ENCODE measurements around the gene ATP2A3. TPM values are rescaled to one million over a fixed set of nuclear protein-coding genes. Genes with fewer than 3 reads are reported as not detected.

Gene ATP2A3
- total RNA-seq, 3 donors from 2014 or later = 2.6 to 15.1 (median 9.8) TPM

DNA sequence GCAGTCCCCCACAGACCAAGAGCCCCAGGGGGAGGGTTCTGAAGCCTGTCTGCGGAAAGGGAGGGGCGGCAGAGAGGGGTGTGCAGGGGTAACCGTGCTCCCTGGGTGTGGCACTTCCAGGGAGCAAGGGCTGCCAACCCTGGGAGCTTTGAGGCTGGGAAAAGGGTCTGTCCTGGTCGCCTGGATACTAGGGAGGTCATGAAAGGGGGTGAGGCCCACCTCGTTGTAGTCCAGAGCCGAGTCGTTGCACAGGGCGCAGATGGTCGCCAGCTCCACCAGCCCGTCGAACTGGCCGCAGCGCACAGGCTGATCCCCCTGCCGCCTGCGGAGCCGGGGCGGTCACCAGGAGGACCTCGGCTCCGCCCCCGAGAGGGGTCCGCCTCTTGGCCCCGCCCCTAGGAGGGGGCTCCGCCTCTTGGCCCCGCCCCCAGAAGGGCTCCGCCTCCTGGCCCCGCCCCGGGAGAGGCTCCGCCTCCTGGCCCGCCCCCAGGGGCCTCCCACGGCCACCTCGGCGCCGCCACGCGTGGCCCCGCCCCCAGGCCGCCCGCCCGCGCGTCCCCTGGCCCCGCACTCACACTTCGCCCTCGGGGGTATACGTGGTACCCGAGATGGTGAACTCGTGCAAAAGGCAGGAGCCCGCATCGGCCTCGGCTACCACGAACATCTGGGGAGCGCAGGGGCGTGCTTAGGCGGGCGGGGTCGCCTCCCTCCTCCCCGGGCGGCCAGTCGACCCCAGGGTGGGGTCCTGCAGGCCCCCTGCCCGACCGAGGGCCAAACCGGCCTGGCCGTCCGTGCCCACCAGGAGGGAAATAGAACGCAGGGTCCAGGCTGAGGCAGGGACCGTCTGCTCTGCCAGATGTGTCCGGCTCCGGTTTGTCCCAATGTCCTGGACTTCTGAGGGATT is 19.5 kb downstream of the ATP2A3 start:
- Histone ChIP-seq H3K4me1 (no peaks in the 10 kb centered on the region), H3K9me3 (no peaks in the 10 kb centered on the region), H3K4me3 (peak overlapping the region; percentile 26 to 57 (median 29)), H3K27me3 (no peaks in the 10 kb centered on the region), H3K27ac (no peak overlapping the region), H3K36me3 (no peaks in the 10 kb centered on the region)
- no peak for DNase-seq (ENCODE audit: low spot score in 2 of 2)
- intact Hi-C loops (cut with DNase I; ENCODE audit: low total_unique reads) = no loop called here
- TF ChIP-seq POLR2AphosphoS5 (IDR thresholded peaks at IDR 0.05) (no peak), POLR2A (IDR thresholded peaks at IDR 0.05) (no peak)
- TF ChIP-seq, protein P1, sequence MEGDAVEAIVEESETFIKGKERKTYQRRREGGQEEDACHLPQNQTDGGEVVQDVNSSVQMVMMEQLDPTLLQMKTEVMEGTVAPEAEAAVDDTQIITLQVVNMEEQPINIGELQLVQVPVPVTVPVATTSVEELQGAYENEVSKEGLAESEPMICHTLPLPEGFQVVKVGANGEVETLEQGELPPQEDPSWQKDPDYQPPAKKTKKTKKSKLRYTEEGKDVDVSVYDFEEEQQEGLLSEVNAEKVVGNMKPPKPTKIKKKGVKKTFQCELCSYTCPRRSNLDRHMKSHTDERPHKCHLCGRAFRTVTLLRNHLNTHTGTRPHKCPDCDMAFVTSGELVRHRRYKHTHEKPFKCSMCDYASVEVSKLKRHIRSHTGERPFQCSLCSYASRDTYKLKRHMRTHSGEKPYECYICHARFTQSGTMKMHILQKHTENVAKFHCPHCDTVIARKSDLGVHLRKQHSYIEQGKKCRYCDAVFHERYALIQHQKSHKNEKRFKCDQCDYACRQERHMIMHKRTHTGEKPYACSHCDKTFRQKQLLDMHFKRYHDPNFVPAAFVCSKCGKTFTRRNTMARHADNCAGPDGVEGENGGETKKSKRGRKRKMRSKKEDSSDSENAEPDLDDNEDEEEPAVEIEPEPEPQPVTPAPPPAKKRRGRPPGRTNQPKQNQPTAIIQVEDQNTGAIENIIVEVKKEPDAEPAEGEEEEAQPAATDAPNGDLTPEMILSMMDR (IDR thresholded peaks at IDR 0.05) = no peak

DNA sequence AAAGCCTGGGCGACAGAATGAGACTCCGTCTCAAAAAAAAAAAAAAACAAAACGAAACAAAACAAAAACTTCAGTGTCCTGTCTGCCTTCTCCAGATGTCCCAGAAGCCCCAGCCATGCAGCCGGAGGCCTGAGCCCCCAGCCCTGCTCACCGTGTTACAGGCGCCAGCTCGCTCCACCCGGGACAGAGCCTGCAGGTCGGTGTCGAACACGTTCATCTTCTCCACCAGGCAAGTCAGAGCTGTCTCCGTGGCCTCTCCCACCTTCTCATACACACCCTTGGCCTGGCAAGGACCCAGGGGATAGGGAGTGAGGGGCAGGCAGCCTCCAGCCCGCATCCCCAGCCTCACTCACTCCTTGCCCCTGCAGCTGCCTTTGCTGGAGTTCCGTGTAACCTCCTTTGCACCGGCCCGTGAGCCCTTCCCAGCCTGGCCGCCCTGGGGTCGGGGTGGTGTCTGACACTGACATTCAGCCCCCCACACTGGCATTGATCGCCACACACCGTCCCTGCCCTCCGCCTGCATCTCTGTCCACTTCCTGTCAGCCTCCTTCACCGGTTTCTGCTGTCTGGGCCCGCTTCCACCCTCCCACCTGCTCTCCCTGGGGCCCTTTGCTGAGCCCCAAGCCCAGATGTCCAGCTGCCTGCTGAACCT is 20.9 kb downstream of the ATP2A3 start:
- no peak for DNase-seq (ENCODE audit: low spot score in 2 of 2)
- no peak for TF ChIP-seq POLR2A (IDR thresholded peaks at IDR 0.05)
- TF ChIP-seq, protein P1 (IDR thresholded peaks at IDR 0.05) = no peak
- no peak for TF ChIP-seq POLR2AphosphoS5 (IDR thresholded peaks at IDR 0.05)
- Histone ChIP-seq H3K9me3 (no peaks in the 10 kb centered on the region), H3K4me3 (no peak overlapping the region), H3K27me3 (no peaks in the 10 kb centered on the region), H3K27ac (no peak overlapping the region), H3K4me1 (no peaks in the 10 kb centered on the region), H3K36me3 (no peaks in the 10 kb centered on the region)
- intact Hi-C loops (cut with DNase I; ENCODE audit: low total_unique reads) = no loop called here

DNA sequence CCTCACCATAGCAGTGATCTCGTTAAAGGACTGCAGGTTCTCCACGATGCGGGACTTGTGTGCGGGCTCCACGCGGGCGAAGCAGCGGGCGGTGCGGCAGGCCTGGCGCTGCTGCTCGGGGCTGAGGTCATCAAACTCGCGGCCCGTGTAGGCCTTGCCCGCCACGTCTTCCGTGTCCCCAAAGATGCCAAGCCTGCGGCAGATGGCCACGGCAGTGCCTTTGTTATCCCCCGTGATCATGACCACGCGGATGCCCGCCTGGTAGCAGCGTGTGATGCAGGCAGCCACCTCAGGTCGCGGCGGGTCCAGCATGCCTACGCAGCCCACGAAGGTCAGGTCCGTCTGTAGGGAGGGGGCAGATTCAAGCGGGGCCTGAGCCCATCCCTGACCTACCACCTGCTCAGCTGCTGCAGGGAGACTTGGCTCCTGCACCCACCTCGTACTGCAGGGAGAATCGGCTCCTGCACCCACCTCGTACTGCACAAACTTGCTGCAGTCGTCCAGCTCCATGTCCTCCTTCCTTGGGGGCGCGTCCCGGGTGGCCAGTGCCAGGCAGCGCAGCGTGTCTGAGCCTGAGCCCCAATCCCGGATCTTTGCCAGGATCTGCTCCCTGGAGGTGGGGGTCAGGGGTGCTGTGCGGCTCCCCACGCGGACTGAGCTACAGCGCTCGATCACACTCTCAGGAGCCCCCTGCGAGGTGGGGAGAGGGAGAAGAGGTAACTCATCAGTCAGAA is 23.1 kb downstream of the ATP2A3 start:
- Histone ChIP-seq H3K4me1 (no peaks in the 10 kb centered on the region), H3K4me3 (no peak overlapping the region), H3K9me3 (no peaks in the 10 kb centered on the region), H3K27me3 (no peaks in the 10 kb centered on the region), H3K36me3 (no peaks in the 10 kb centered on the region), H3K27ac (no peak overlapping the region)
- DNase-seq (ENCODE audit: low spot score in 2 of 2) = no peak
- intact Hi-C loops (cut with DNase I; ENCODE audit: low total_unique reads) = no loop called here
- TF ChIP-seq, protein P1 (IDR thresholded peaks at IDR 0.05) = no peak
- TF ChIP-seq POLR2AphosphoS5 (IDR thresholded peaks at IDR 0.05) (no peak), POLR2A (IDR thresholded peaks at IDR 0.05) (no peak)

DNA sequence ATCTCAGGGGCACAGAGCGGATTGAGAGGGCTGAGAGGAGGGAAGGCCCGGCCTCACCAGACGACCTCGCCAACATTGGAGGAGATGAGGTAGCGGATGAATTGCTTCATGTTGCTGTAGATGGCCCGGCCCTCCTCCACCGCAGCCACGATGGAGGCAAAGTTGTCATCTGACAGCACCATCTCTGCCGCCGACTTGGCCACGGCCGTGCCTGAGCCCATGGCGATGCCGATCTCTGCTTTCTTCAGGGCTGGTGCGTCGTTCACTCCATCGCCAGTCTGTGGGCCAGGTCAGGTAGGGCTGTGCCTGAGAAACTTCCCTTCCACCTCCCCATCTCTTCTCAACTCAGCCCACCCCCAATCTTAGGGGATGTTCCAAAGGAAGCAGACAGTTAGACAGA is 26.9 kb downstream of the ATP2A3 start:
- Histone ChIP-seq H3K27ac (no peak overlapping the region), H3K27me3 (no peaks in the 10 kb centered on the region), H3K9me3 (no peaks in the 10 kb centered on the region), H3K4me1 (no peaks in the 10 kb centered on the region), H3K36me3 (no peaks in the 10 kb centered on the region), H3K4me3 (no peak overlapping the region)
- intact Hi-C loops (cut with DNase I; ENCODE audit: low total_unique reads) = no loop called here
- no peak for DNase-seq (ENCODE audit: low spot score in 2 of 2)
- TF ChIP-seq, protein P1 (IDR thresholded peaks at IDR 0.05) = no peak
- no peak for TF ChIP-seq POLR2AphosphoS5 (IDR thresholded peaks at IDR 0.05)

Measured in breast epithelium (tissue), 4 donors.